GM23338 (cell line): ENCODE results near the gene SMG6. TPM values are rescaled to one million over a fixed set of nuclear protein-coding genes. Genes with fewer than 3 reads are reported as not detected.

Experiments
- ATAC-seq: fragments of 200-7000 bp; cut with Tn5 transposase; 3 replicates; pipeline ENCODE4 v1.9.1; 2020
- DNase-seq: peaks from one replicate; pipeline ENCODE4 v3.0.0-alpha.2; 2015; ENCODE audit warnings: low spot score
- H2AFZ ChIP-seq: fragments of 200-600 bp; sonication (generic); 2 replicates; pipeline ENCODE4 v1.8.0; 2016; ENCODE audit warnings: antibody characterized with exemption, mild to moderate bottlenecking, moderate library complexity
- H3F3A ChIP-seq: fragments of 200-600 bp; sonication (generic); replicated peaks from 2 replicates; pipeline ENCODE4 v1.8.0; 2017; ENCODE audit warnings: antibody characterized with exemption, mixed run types, low read depth
- H3K27ac ChIP-seq: fragments of 200-600 bp; sonication (generic); 2 replicates; pipeline ENCODE4 v1.6.1; 2016; ENCODE audit warnings: low read depth
- H3K27me3 ChIP-seq: fragments of 200-600 bp; sonication (generic); 2 replicates; pipeline ENCODE4 v1.8.0; 2016; ENCODE audit warnings: mild to moderate bottlenecking, mixed run types, moderate library complexity; ENCODE audit not compliant: insufficient read depth
- H3K36me3 ChIP-seq: fragments of 200-600 bp; sonication (generic); 2 replicates; pipeline ENCODE4 v1.8.0; 2016; ENCODE audit warnings: mild to moderate bottlenecking; ENCODE audit not compliant: insufficient read depth
- H3K4me1 ChIP-seq: fragments of 200-600 bp; sonication (generic); 2 replicates; pipeline ENCODE4 v1.8.0; 2016; ENCODE audit warnings: mild to moderate bottlenecking, moderate library complexity; ENCODE audit not compliant: insufficient read depth
- H3K4me2 ChIP-seq: fragments of 200-600 bp; sonication (generic); 2 replicates; pipeline ENCODE4 v1.7.1; 2017; ENCODE audit warnings: mixed run types
- H3K4me3 ChIP-seq: fragments of 200-600 bp; sonication (generic); 2 replicates; pipeline ENCODE4 v1.6.1; 2016; ENCODE audit warnings: mixed run types
- H3K79me2 ChIP-seq: fragments of 200-600 bp; sonication (generic); replicated peaks from 2 replicates; pipeline ENCODE4 v1.8.0; 2017; ENCODE audit warnings: mild to moderate bottlenecking; ENCODE audit not compliant: insufficient read depth
- H3K9me2 ChIP-seq: fragments of 200-600 bp; sonication (generic); 2 replicates; pipeline ENCODE4 v1.8.0; 2017; ENCODE audit not compliant: insufficient read depth
- H4K20me1 ChIP-seq: fragments of 200-600 bp; sonication (generic); replicated peaks from 2 replicates; pipeline ENCODE4 v1.8.0; 2017; ENCODE audit warnings: mild to moderate bottlenecking; ENCODE audit not compliant: insufficient read depth
- H3K27ac Mint-ChIP-seq: 2 replicates; pipeline ENCODE4 v1.8.0; 2020; ENCODE audit warnings: inconsistent platforms, mild to moderate bottlenecking, moderate library complexity, mixed read lengths
- H3K27me3 Mint-ChIP-seq: 3 replicates; pipeline ENCODE4 v1.8.0; 2022; ENCODE audit warnings: low read depth, mild to moderate bottlenecking, moderate library complexity, mixed read lengths, inconsistent platforms; ENCODE audit not compliant: insufficient read depth, poor library complexity
- H3K36me3 Mint-ChIP-seq: 3 replicates; pipeline ENCODE4 v1.8.0; 2021; ENCODE audit warnings: low read depth, mild to moderate bottlenecking, inconsistent platforms, moderate library complexity, mixed read lengths
- H3K4me1 Mint-ChIP-seq: 3 replicates; pipeline ENCODE4 v1.8.0; 2020; ENCODE audit warnings: mild to moderate bottlenecking, inconsistent platforms, mixed read lengths
- H3K4me3 Mint-ChIP-seq: 3 replicates; pipeline ENCODE4 v1.8.0; 2021; ENCODE audit warnings: moderate library complexity, mild to moderate bottlenecking, inconsistent platforms, mixed read lengths
- H3K9me3 Mint-ChIP-seq: 3 replicates; pipeline ENCODE4 v1.8.0; 2020; ENCODE audit warnings: moderate library complexity, mild to moderate bottlenecking, inconsistent platforms, mixed read lengths
- EZH2 ChIP-seq: fragments of 200-600 bp; sonication (generic); IDR thresholded peaks from one replicate; pipeline ENCODE4 v1.8.0; 2017; ENCODE audit warnings: antibody characterized with exemption, mild to moderate bottlenecking, low read depth; ENCODE audit not compliant: unreplicated experiment
- EZH2phosphoT487 ChIP-seq: fragments of 200-600 bp; sonication (generic); IDR thresholded peaks from one replicate; pipeline ENCODE4 v1.8.1; 2018; ENCODE audit warnings: antibody characterized with exemption; ENCODE audit not compliant: unreplicated experiment
- JUNB ChIP-seq: IDR thresholded peaks from one replicate; pipeline ENCODE4 v1.6.1; 2016; ENCODE audit warnings: antibody characterized with exemption; ENCODE audit not compliant: unreplicated experiment
- NANOG ChIP-seq: IDR thresholded peaks from 2 replicates; pipeline ENCODE4 v1.6.1; 2016; ENCODE audit warnings: antibody characterized with exemption, borderline replicate concordance
- POLR2AphosphoS5 ChIP-seq: IDR thresholded peaks from 2 replicates; pipeline ENCODE4 v1.6.1; 2016; ENCODE audit warnings: antibody characterized with exemption, low read depth
- STAT1 ChIP-seq: IDR thresholded peaks from one replicate; pipeline ENCODE4 v1.6.1; 2016; ENCODE audit warnings: antibody characterized with exemption; ENCODE audit not compliant: unreplicated experiment
- ZNF114 ChIP-seq: fragments of 250-450 bp; sonication (Bioruptor Pico); IDR thresholded peaks from 2 replicates; pipeline ENCODE4 v1.5.0; 2020; ENCODE audit warnings: mild to moderate bottlenecking, moderate library complexity
- ZNF331 ChIP-seq: fragments of 250-450 bp; sonication (Bioruptor Pico); IDR thresholded peaks from 2 replicates; pipeline ENCODE4 v1.5.0; 2020; ENCODE audit warnings: low read depth, mild to moderate bottlenecking, moderate library complexity
- polyA plus RNA-seq: library from polyadenylated mRNA; unstranded; fragments of >200 nt; fragmentation: Nextera tagmentation; extraction: Ambion mirVana; gene quantifications from 2 replicates; pipeline ENCODE4 v1.2.1, GENCODE V29; 2016
- total RNA-seq: library from RNA; depleted of rRNA; stranded (reverse); fragments of >200 nt; shearing (Covaris generic); gene quantifications from 2 replicates; pipeline ENCODE4 v1.2.3, GENCODE V29; 2014
- TF ChIP-seq, protein P1 (sequence below): IDR thresholded peaks from one replicate; pipeline ENCODE4 v1.6.1; 2018; ENCODE audit warnings: antibody characterized with exemption; ENCODE audit not compliant: unreplicated experiment
- TF ChIP-seq, protein P2 (sequence below): fragments of 250-450 bp; sonication (Bioruptor Pico); IDR thresholded peaks from 2 replicates; pipeline ENCODE4 v1.5.0; 2020; ENCODE audit warnings: mild to moderate bottlenecking, moderate library complexity
- TF ChIP-seq, protein P3 (sequence below), 2 experiments: fragments of 200-600 bp in 1 of 2; sonication (generic) in 1 of 2; conservative IDR thresholded peaks; 2 replicates each; pipeline versions ENCODE4 v1.5.1 to v1.6.1; 2016 to 2017; ENCODE audit warnings: antibody characterized with exemption in 2 of 2, low read depth in 2 of 2, mild to moderate bottlenecking in 2 of 2, moderate library complexity in 1 of 2

Gene SMG6
- total and polyA plus RNA-seq, 2 experiments from 2014 or later: 10.4 to 43.1 TPM

DNA sequence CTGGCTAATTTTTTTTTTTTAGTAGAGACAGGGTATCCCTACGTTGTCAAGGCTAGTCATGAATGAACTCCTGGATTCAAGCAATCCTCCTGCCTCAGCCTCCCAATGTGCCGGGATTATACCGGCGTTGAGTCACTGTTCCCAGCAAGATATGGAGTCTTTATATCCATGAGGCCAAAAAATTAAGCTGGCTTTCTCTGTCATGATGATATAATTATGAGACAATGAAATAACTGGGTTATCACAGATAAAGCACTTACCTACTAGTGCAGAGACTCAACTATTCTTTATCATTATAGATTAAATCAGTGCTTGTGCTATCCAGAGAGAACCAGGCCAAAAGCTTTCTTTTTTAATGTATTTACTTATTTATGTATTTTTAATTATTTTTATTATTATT is 36.2 kb downstream of the SMG6 start:
- no peaks in the 10 kb centered on the region for H3K9me3 Mint-ChIP-seq
- H3K4me1 Mint-ChIP-seq: no peaks in the 10 kb centered on the region
- no peak overlapping the region for H2AFZ ChIP-seq
- no peak overlapping the region for H3K4me2 ChIP-seq
- H3K27me3 Mint-ChIP-seq: peaks cover 3% of the 10 kb centered on the region
- no peak overlapping the region for H3K27ac Mint-ChIP-seq
- no peaks in the 10 kb centered on the region for H3K4me1 ChIP-seq
- H3K36me3 ChIP-seq: no peaks in the 10 kb centered on the region; the same call in 1 of the 2 replicates
- ATAC-seq: no peak
- H3K79me2 ChIP-seq: 0 out of 2 replicates have a peak, but pooled peaks cover 5% of the 10 kb centered on the region
- H4K20me1 ChIP-seq: peaks cover 9% of the 10 kb centered on the region
- TF ChIP-seq, protein P1, sequence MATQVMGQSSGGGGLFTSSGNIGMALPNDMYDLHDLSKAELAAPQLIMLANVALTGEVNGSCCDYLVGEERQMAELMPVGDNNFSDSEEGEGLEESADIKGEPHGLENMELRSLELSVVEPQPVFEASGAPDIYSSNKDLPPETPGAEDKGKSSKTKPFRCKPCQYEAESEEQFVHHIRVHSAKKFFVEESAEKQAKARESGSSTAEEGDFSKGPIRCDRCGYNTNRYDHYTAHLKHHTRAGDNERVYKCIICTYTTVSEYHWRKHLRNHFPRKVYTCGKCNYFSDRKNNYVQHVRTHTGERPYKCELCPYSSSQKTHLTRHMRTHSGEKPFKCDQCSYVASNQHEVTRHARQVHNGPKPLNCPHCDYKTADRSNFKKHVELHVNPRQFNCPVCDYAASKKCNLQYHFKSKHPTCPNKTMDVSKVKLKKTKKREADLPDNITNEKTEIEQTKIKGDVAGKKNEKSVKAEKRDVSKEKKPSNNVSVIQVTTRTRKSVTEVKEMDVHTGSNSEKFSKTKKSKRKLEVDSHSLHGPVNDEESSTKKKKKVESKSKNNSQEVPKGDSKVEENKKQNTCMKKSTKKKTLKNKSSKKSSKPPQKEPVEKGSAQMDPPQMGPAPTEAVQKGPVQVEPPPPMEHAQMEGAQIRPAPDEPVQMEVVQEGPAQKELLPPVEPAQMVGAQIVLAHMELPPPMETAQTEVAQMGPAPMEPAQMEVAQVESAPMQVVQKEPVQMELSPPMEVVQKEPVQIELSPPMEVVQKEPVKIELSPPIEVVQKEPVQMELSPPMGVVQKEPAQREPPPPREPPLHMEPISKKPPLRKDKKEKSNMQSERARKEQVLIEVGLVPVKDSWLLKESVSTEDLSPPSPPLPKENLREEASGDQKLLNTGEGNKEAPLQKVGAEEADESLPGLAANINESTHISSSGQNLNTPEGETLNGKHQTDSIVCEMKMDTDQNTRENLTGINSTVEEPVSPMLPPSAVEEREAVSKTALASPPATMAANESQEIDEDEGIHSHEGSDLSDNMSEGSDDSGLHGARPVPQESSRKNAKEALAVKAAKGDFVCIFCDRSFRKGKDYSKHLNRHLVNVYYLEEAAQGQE: no peak
- no peak for TF ChIP-seq STAT1
- no peak for TF ChIP-seq JUNB
- no peak for TF ChIP-seq ZNF331
- TF ChIP-seq, protein P2, sequence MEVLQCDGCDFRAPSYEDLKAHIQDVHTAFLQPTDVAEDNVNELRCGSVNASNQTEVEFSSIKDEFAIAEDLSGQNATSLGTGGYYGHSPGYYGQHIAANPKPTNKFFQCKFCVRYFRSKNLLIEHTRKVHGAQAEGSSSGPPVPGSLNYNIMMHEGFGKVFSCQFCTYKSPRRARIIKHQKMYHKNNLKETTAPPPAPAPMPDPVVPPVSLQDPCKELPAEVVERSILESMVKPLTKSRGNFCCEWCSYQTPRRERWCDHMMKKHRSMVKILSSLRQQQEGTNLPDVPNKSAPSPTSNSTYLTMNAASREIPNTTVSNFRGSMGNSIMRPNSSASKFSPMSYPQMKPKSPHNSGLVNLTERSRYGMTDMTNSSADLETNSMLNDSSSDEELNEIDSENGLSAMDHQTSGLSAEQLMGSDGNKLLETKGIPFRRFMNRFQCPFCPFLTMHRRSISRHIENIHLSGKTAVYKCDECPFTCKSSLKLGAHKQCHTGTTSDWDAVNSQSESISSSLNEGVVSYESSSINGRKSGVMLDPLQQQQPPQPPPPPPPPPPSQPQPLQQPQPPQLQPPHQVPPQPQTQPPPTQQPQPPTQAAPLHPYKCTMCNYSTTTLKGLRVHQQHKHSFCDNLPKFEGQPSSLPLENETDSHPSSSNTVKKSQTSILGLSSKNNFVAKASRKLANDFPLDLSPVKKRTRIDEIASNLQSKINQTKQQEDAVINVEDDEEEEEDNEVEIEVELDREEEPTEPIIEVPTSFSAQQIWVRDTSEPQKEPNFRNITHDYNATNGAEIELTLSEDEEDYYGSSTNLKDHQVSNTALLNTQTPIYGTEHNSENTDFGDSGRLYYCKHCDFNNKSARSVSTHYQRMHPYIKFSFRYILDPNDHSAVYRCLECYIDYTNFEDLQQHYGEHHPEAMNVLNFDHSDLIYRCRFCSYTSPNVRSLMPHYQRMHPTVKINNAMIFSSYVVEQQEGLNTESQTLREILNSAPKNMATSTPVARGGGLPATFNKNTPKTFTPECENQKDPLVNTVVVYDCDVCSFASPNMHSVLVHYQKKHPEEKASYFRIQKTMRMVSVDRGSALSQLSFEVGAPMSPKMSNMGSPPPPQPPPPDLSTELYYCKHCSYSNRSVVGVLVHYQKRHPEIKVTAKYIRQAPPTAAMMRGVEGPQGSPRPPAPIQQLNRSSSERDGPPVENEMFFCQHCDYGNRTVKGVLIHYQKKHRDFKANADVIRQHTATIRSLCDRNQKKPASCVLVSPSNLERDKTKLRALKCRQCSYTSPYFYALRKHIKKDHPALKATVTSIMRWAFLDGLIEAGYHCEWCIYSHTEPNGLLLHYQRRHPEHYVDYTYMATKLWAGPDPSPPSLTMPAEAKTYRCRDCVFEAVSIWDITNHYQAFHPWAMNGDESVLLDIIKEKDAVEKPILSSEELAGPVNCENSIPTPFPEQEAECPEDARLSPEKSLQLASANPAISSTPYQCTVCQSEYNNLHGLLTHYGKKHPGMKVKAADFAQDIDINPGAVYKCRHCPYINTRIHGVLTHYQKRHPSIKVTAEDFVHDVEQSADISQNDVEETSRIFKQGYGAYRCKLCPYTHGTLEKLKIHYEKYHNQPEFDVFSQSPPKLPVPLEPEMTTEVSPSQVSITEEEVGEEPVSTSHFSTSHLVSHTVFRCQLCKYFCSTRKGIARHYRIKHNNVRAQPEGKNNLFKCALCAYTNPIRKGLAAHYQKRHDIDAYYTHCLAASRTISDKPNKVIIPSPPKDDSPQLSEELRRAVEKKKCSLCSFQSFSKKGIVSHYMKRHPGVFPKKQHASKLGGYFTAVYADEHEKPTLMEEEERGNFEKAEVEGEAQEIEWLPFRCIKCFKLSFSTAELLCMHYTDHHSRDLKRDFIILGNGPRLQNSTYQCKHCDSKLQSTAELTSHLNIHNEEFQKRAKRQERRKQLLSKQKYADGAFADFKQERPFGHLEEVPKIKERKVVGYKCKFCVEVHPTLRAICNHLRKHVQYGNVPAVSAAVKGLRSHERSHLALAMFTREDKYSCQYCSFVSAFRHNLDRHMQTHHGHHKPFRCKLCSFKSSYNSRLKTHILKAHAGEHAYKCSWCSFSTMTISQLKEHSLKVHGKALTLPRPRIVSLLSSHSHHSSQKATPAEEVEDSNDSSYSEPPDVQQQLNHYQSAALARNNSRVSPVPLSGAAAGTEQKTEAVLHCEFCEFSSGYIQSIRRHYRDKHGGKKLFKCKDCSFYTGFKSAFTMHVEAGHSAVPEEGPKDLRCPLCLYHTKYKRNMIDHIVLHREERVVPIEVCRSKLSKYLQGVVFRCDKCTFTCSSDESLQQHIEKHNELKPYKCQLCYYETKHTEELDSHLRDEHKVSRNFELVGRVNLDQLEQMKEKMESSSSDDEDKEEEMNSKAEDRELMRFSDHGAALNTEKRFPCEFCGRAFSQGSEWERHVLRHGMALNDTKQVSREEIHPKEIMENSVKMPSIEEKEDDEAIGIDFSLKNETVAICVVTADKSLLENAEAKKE (CRISPR knock-in tag): no peak
- TF ChIP-seq ZNF114 (CRISPR knock-in tag): no peak
- no peak for TF ChIP-seq EZH2
- TF ChIP-seq POLR2AphosphoS5: no peak
- TF ChIP-seq EZH2phosphoT487: no peak
- TF ChIP-seq, protein P3, sequence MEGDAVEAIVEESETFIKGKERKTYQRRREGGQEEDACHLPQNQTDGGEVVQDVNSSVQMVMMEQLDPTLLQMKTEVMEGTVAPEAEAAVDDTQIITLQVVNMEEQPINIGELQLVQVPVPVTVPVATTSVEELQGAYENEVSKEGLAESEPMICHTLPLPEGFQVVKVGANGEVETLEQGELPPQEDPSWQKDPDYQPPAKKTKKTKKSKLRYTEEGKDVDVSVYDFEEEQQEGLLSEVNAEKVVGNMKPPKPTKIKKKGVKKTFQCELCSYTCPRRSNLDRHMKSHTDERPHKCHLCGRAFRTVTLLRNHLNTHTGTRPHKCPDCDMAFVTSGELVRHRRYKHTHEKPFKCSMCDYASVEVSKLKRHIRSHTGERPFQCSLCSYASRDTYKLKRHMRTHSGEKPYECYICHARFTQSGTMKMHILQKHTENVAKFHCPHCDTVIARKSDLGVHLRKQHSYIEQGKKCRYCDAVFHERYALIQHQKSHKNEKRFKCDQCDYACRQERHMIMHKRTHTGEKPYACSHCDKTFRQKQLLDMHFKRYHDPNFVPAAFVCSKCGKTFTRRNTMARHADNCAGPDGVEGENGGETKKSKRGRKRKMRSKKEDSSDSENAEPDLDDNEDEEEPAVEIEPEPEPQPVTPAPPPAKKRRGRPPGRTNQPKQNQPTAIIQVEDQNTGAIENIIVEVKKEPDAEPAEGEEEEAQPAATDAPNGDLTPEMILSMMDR (conservative IDR thresholded peaks at IDR 0.05; ENCODE audit: low read depth in 2 of 2): no peak
- TF ChIP-seq NANOG: no peak
- no peaks in the 10 kb centered on the region for H3F3A ChIP-seq
- no peak for DNase-seq
- H3K4me3 Mint-ChIP-seq: no peak overlapping the region
- H3K4me3 ChIP-seq: no peak overlapping the region
- no peaks in the 10 kb centered on the region for H3K9me2 ChIP-seq
- no peaks in the 10 kb centered on the region for H3K27me3 ChIP-seq
- H3K36me3 Mint-ChIP-seq: peaks cover 3% of the 10 kb centered on the region; the same call in 1 of the 3 replicates
- no peak overlapping the region for H3K27ac ChIP-seq
